Heart left ventricle (tissue), 16 donors: ENCODE results near the gene SLC16A10. TPM values are rescaled to one million over a fixed set of nuclear protein-coding genes. Genes with fewer than 3 reads are reported as not detected.
"Not testable (repeated sequence)": the region's sequence is repeated elsewhere in the genome, so short reads cannot be mapped to it uniquely, and the experiment has no call there.

ENCODE experiments used
- ATAC-seq, 4 donors: fragments of 200-7000 bp; cut with Tn5 transposase; one replicate each; pipeline ENCODE4 v1.9.1; 2020 to 2022; ENCODE audit warnings: moderate library complexity in 4 of 4, mild to moderate bottlenecking in 3 of 4, moderate number of reproducible peaks in 1 of 4
- DNase-seq, 5 donors: peaks; one replicate each; pipeline ENCODE4 v3.0.0-alpha.2; 2020
- H3K27ac ChIP-seq, 12 donors: fragments of 200-600 bp; sonication (generic) in 4 of 12; one replicate each; pipeline versions ENCODE4 v1.5.0 to v1.8.0; 2016 to 2022; ENCODE audit warnings: mild to moderate bottlenecking in 2 of 12
- H3K27me3 ChIP-seq, 9 donors: fragments of 200-600 bp; sonication (generic) in 2 of 9; one replicate each; pipeline versions ENCODE4 v1.5.1 to v1.8.0; 2016 to 2022; ENCODE audit warnings: mild to moderate bottlenecking in 3 of 9
- H3K36me3 ChIP-seq, 9 donors: fragments of 200-600 bp; sonication (generic) in 2 of 9; one replicate each; pipeline versions ENCODE4 v1.5.0 to v1.8.0; 2018 to 2022; ENCODE audit warnings: mild to moderate bottlenecking in 2 of 9
- H3K4me1 ChIP-seq, 12 donors: fragments of 200-600 bp; sonication (generic) in 4 of 12; one replicate each; pipeline versions ENCODE4 v1.5.0 to v1.8.0; 2016 to 2022; ENCODE audit warnings: mild to moderate bottlenecking in 3 of 12
- H3K4me3 ChIP-seq, 12 donors: fragments of 200-600 bp; sonication (generic) in 4 of 12; one replicate each; pipeline versions ENCODE4 v1.5.0 to v1.8.0; 2017 to 2022; ENCODE audit warnings: mild to moderate bottlenecking in 9 of 12, moderate library complexity in 4 of 12
- H3K9me3 ChIP-seq, 12 donors: fragments of 200-600 bp; sonication (generic) in 4 of 12; one replicate each; pipeline versions ENCODE4 v1.5.0 to v1.8.0; 2016 to 2022; ENCODE audit warnings: mild to moderate bottlenecking in 1 of 12
- CTCF ChIP-seq, 12 donors: fragments of 200-600 bp; sonication (generic) in 4 of 12; IDR thresholded peaks; one replicate each; pipeline versions ENCODE4 v1.5.0 to v1.8.0; 2018 to 2022; ENCODE audit warnings: antibody characterized with exemption in 12 of 12, mild to moderate bottlenecking in 5 of 12
- POLR2A ChIP-seq, 2 donors: fragments of 450-650 bp; IDR thresholded peaks; one replicate each; pipeline ENCODE4 v1.6.1; 2017; ENCODE audit warnings: antibody characterized with exemption in 2 of 2, mild to moderate bottlenecking in 2 of 2, moderate library complexity in 2 of 2
- WGBS, 4 donors: extraction: QIAGEN DNeasy Blood & Tissue Kit in 2 of 4; methylation state at CpG; one replicate each; pipeline versions ENCODE4 v1.1.5 to v1.1.7; 2013 to 2018; 5-methylcytosine and 5-hydroxymethylcytosine counted together
- intact Hi-C, 10 donors: fragments of 100-400 bp; cut with DNase I; formaldehyde crosslinking; loops; one replicate each; pipeline versions ENCODE4 v1.11.1 to v1.14.2; 2022
- polyA plus RNA-seq, 2 donors: library from polyadenylated mRNA; stranded (reverse); fragments of 200-250 nt; gene quantifications; one replicate each; pipeline ENCODE4 v1.2.3, GENCODE V29; 2013
- total RNA-seq, 9 donors: library from RNA; depleted of rRNA in 2 of 9; stranded (reverse); fragments of >200 nt in 2 of 9; fragmentation: NEBNext Ultra II Directional in 3 of 9; extraction: Animal tissue kit (Norgen Biotek cat#: 25700) in 3 of 9; gene quantifications; one replicate each; pipeline versions ENCODE4 v1.1.0 to v1.2.4, GENCODE V29; 2016 to 2023
- donor health status: ischemic (EF 13 %, LVEDD 7.1; RV severe dilation, severe dysfunction).
- donor health status: healthy with polysubstance abuse.
- donor health status: DM: no; HTN: yes; CAD: no.
- donor health status: DM: no; HTN: no; CAD: no.
- donor health status: ischemic (EF 25% LVEDD 6.9; RV normal size, moderate dysfunction).
- donor health status: ischemic (EF 25% LVEDD 5.7; RV mildly dilated, moderate dysfunction).
- donor health status: healthy.
- donor health status: DM: yes; HTN: yes; CAD: no.
- donor health status: ischemic (EF 35%, LVEDD 5.7; RV mildly dilated, moderate dysfunction).
- donor health status: nonischemic (EF 11% LVEDD 7.7; RV severe dilation, severe dysfunction).
- donor health status: DM: yes; HTN: yes; CAD: no.
- donor health status: PGD.
- donor health status: ischemic (EF 29% LVEDD 5.4; RV normal size, mild dysfunction).
- donor health status: nonischemic (EF 23%, LVEDD 6.1; RV moderate dilation, normal function).

Gene SLC16A10
- total and polyA plus RNA-seq, 11 donors, result 1.9 to 16.7 (median 6.6) TPM

- intact Hi-C loops, result loop anchor here in 2 of 10 donors (10.0 kb wide), 2 partner anchors 115 to 145 kb away; partner anchors contain the start of gene SLC16A10 (in 1 of the 2)
- WGBS, 4 donors, result 49 to 56% (median 52%) methylated on average over 1 of the region's 1 CpG
- peaks cover 0 to 9% (median 0%) of the 10 kb centered on the region in 12 donors for H3K4me1 ChIP-seq
- DNase-seq (no peak), ATAC-seq (no peak)
- H3K27ac ChIP-seq, result no peak overlapping the region
- no peaks in the 10 kb centered on the region for H3K9me3 ChIP-seq
- TF ChIP-seq CTCF (IDR thresholded peaks at IDR 0.05) (no peak), POLR2A (IDR thresholded peaks at IDR 0.05) (no peak)
- no peak overlapping the region for H3K4me3 ChIP-seq
- no peaks in the 10 kb centered on the region for H3K36me3 ChIP-seq
- H3K27me3 ChIP-seq, result no peaks in the 10 kb centered on the region
These were observed 112.6 kb downstream of the SLC16A10 start for GRCh38 chr6:111199935-111200334.

- H3K27ac ChIP-seq, result no peak overlapping the region
- peaks cover 0 to 9% (median 0%) of the 10 kb centered on the region in 12 donors for H3K4me1 ChIP-seq
- TF ChIP-seq CTCF (IDR thresholded peaks at IDR 0.05) (no peak), POLR2A (IDR thresholded peaks at IDR 0.05) (no peak)
- ATAC-seq, result no peak
- no peak for DNase-seq
- no peaks in the 10 kb centered on the region for H3K36me3 ChIP-seq
- no peaks in the 10 kb centered on the region for H3K27me3 ChIP-seq
- no peak overlapping the region for H3K4me3 ChIP-seq
- 56 to 60% (median 59%) methylated on average over 8 of the region's 8 CpGs for WGBS, 4 donors
- intact Hi-C loops, result loop anchor here in 2 of 10 donors (10.0 kb wide), 2 partner anchors 116 to 146 kb away; partner anchors contain the start of gene SLC16A10 (in 1 of the 2)
- no peaks in the 10 kb centered on the region for H3K9me3 ChIP-seq
These were observed 113.3 kb downstream of the SLC16A10 start for GRCh38 chr6:111200350-111201243.

- H3K36me3 ChIP-seq, result no peaks in the 10 kb centered on the region
- no peaks in the 10 kb centered on the region for H3K9me3 ChIP-seq
- WGBS, 4 donors, result 22 to 34% (median 29%) methylated on average over 1 of the region's 1 CpG
- intact Hi-C loops, result loop anchor here in 2 of 10 donors (10.0 kb wide), 2 partner anchors 116 to 146 kb away; partner anchors contain the start of gene SLC16A10 (in 1 of the 2)
- no peak for TF ChIP-seq CTCF (IDR thresholded peaks at IDR 0.05)
- no peak for TF ChIP-seq POLR2A (IDR thresholded peaks at IDR 0.05)
- ATAC-seq, result no peak
- peaks cover 0 to 9% (median 0%) of the 10 kb centered on the region in 12 donors for H3K4me1 ChIP-seq
- H3K27ac ChIP-seq, result no peak overlapping the region
- H3K27me3 ChIP-seq, result no peaks in the 10 kb centered on the region
- no peak overlapping the region for H3K4me3 ChIP-seq
- no peak for DNase-seq
These were observed 113.9 kb downstream of the SLC16A10 start for GRCh38 chr6:111201244-111201554.

GRCh38 chr6:111201764-111202163, 114.5 kb downstream of the SLC16A10 start:
- 89 to 93% (median 91%) methylated on average over 2 to 3 of the region's 3 CpGs for WGBS, 4 donors
- H3K4me1 ChIP-seq, result peaks cover 0 to 9% (median 0%) of the 10 kb centered on the region in 12 donors
- no peak overlapping the region for H3K27ac ChIP-seq
- H3K4me3 ChIP-seq, result no peak overlapping the region
- intact Hi-C loops, result loop anchor here in 2 of 10 donors (10.0 kb wide), 2 partner anchors 117 to 147 kb away; partner anchors contain the start of gene SLC16A10 (in 1 of the 2)
- H3K9me3 ChIP-seq, result no peaks in the 10 kb centered on the region
- H3K27me3 ChIP-seq, result no peaks in the 10 kb centered on the region
- DNase-seq, result no peak
- TF ChIP-seq POLR2A (IDR thresholded peaks at IDR 0.05) (no peak), CTCF (IDR thresholded peaks at IDR 0.05) (no peak)
- ATAC-seq, result no peak
- no peaks in the 10 kb centered on the region for H3K36me3 ChIP-seq

- not testable (repeated sequence) for H3K9me3 ChIP-seq, H3K27ac ChIP-seq, H3K4me3 ChIP-seq, H3K36me3 ChIP-seq, H3K27me3 ChIP-seq, ATAC-seq, DNase-seq
- WGBS, 4 donors, result 95 to 98% (median 97%) methylated on average over 4 of the region's 4 CpGs
- peaks cover 0 to 14% (median 0%) of the 10 kb centered on the region in 12 donors for H3K4me1 ChIP-seq
- intact Hi-C loops, result loop anchor here in 2 of 10 donors (10.0 kb wide), 2 partner anchors 119 to 149 kb away; partner anchors contain the start of gene SLC16A10 (in 1 of the 2)
These were observed 116.2 kb downstream of the SLC16A10 start for GRCh38 chr6:111203539-111203938.
